Spleen (tissue), 11 donors: ENCODE measurements around the gene SLC35G2. TPM values are rescaled to one million over a fixed set of nuclear protein-coding genes. Genes with fewer than 3 reads are reported as not detected.
"Not testable (repeated sequence)": the region's sequence is repeated elsewhere in the genome, so short reads cannot be mapped to it uniquely, and the experiment has no call there.

Experiments
- DNase-seq: peaks from one replicate; pipeline ENCODE4 v3.0.0-alpha.2; 2020
- H3K27ac ChIP-seq, 8 donors: fragments of 200-600 bp; sonication (generic) in 7 of 8; 1 replicate in 4 of 8; 2 replicates in 4 of 8; pipeline versions ENCODE4 v1.5.0 to v1.8.0; 2016 to 2021; ENCODE audit warnings: inconsistent platforms in 4 of 8, mild to moderate bottlenecking in 4 of 8, moderate library complexity in 1 of 8
- H3K27me3 ChIP-seq, 7 donors: fragments of 200-600 bp; sonication (generic) in 6 of 7; replicated peaks in 1 of 7; 1 replicate in 4 of 7; 2 replicates in 3 of 7; pipeline versions ENCODE4 v1.5.0 to v1.8.0; 2016 to 2021; ENCODE audit warnings: inconsistent platforms in 3 of 7, mild to moderate bottlenecking in 1 of 7
- H3K36me3 ChIP-seq, 6 donors: fragments of 200-600 bp; sonication (generic) in 5 of 6; 1 replicate in 4 of 6; 2 replicates in 2 of 6; pipeline versions ENCODE4 v1.5.0 to v1.8.0; 2016 to 2021; ENCODE audit warnings: inconsistent platforms in 2 of 6
- H3K4me1 ChIP-seq, 6 donors: fragments of 200-600 bp; sonication (generic) in 5 of 6; 1 replicate in 3 of 6; 2 replicates in 3 of 6; pipeline versions ENCODE4 v1.5.0 to v1.8.0; 2016 to 2021; ENCODE audit warnings: inconsistent platforms in 3 of 6
- H3K4me3 ChIP-seq, 8 donors: fragments of 200-600 bp; sonication (generic) in 7 of 8; 1 replicate in 4 of 8; 2 replicates in 4 of 8; pipeline versions ENCODE4 v1.5.0 to v1.8.0; 2016 to 2021; ENCODE audit warnings: inconsistent platforms in 4 of 8, mild to moderate bottlenecking in 4 of 8, moderate library complexity in 2 of 8
- H3K9me3 ChIP-seq, 8 donors: fragments of 200-600 bp; sonication (generic) in 7 of 8; 1 replicate in 4 of 8; 2 replicates in 4 of 8; pipeline versions ENCODE4 v1.5.0 to v1.8.0; 2016 to 2021; ENCODE audit warnings: inconsistent platforms in 4 of 8
- CTCF ChIP-seq, 11 experiments: fragments of 200-600 bp in 7 of 11; fragments of 450-650 bp in 4 of 11; sonication (generic) in 4 of 11; IDR thresholded peaks in 8 of 11; conservative IDR thresholded peaks in 3 of 11; 1 replicate in 7 of 11; 2 replicates in 4 of 11; pipeline versions ENCODE4 v1.4.0 to v1.8.0; 2016 to 2021; ENCODE audit warnings: antibody characterized with exemption in 11 of 11, inconsistent platforms in 4 of 11, mild to moderate bottlenecking in 1 of 11
- POLR2A ChIP-seq, 3 donors: fragments of 450-650 bp; IDR thresholded peaks; one replicate each; pipeline ENCODE4 v1.5.1; 2017; ENCODE audit warnings: antibody characterized with exemption in 3 of 3, mild to moderate bottlenecking in 1 of 3
- POLR2AphosphoS5 ChIP-seq, 3 donors: sonication (generic); formaldehyde crosslinking; IDR thresholded peaks; one replicate each; pipeline ENCODE4 v1.5.1; 2017; ENCODE audit warnings: antibody characterized with exemption in 3 of 3
- WGBS, 5 donors: extraction: QIAGEN DNeasy Blood & Tissue Kit in 3 of 5; methylation state at CpG; one replicate each; pipeline versions ENCODE4 v1.1.5 to v1.1.7; 2013 to 2018; 5-methylcytosine and 5-hydroxymethylcytosine counted together
- intact Hi-C: fragments of 100-400 bp; cut with DNase I; formaldehyde crosslinking; loops from one replicate; pipeline ENCODE4 v1.15.0; 2023; ENCODE audit warnings: low total_unique reads
- polyA plus RNA-seq, 3 donors: library from polyadenylated mRNA; stranded (reverse); fragments of 200-250 nt; gene quantifications; one replicate each; pipeline ENCODE4 v1.2.1, GENCODE V29; 2013
- total RNA-seq, 7 donors: library from RNA; depleted of rRNA in 3 of 7; stranded (reverse); fragments of >200 nt in 3 of 7; fragmentation: NEBNext Ultra II Directional in 4 of 7; extraction: Animal tissue kit (Norgen Biotek cat#: 25700) in 4 of 7; gene quantifications; one replicate each; pipeline versions ENCODE4 v1.1.0 to v1.2.1, GENCODE V29; 2016 to 2021
- donor health status: healthy with polysubstance abuse.
- donor health status: DM: no; HTN: no; CAD: no; lungs with moderate emphysema.
- donor health status: DM: no; HTN: no; CAD: no.
- donor health status: Bipolar disorder and iron deficiency.
- donor health status: healthy.
- donor health status: DM: no; HTN: no; CAD: no.
- donor health status: DM: yes; HTN: yes; CAD: no.

Gene SLC35G2
- total and polyA plus RNA-seq, 10 donors = 1.1 to 7.7 (median 3.2) TPM

DNA sequence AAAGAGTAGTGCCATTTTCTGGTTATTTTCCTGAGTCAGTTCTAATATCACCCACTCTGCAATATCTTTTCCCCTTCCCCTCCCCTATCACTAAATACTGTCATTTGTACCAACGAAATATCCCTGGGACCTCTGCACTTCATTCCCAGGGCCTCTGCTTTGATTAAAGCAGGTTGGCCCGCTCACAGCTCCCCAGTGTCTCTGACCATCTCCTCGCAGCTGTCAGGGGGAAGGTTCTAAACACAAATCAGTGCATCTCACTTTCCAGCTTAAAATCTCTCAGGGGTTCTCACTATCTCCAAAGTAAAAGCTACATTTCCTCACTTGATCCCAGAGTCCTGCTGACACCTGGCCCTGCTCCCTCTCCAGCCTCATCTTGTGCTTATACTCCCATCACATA lies 28.1 kb upstream of the SLC35G2 start:
- H3K36me3 ChIP-seq = no peaks in the 10 kb centered on the region
- DNase-seq = no peak
- H3K27ac ChIP-seq = no peak overlapping the region
- TF ChIP-seq POLR2A (IDR thresholded peaks at IDR 0.05) = no peak
- TF ChIP-seq POLR2AphosphoS5 (IDR thresholded peaks at IDR 0.05) = no peak
- no peak for TF ChIP-seq CTCF (IDR thresholded peaks at IDR 0.05 in 8 of 11, conservative IDR thresholded peaks at IDR 0.05 in 3 of 11)
- 76 to 91% (median 84%) methylated on average over 3 of the region's 3 CpGs for WGBS, 5 donors
- no peaks in the 10 kb centered on the region for H3K9me3 ChIP-seq
- no peak overlapping the region for H3K4me3 ChIP-seq
- H3K27me3 ChIP-seq = no peaks in the 10 kb centered on the region
- peaks cover 0 to 17% (median 7%) of the 10 kb centered on the region in 6 donors for H3K4me1 ChIP-seq
- intact Hi-C loops = no loop called here

DNA sequence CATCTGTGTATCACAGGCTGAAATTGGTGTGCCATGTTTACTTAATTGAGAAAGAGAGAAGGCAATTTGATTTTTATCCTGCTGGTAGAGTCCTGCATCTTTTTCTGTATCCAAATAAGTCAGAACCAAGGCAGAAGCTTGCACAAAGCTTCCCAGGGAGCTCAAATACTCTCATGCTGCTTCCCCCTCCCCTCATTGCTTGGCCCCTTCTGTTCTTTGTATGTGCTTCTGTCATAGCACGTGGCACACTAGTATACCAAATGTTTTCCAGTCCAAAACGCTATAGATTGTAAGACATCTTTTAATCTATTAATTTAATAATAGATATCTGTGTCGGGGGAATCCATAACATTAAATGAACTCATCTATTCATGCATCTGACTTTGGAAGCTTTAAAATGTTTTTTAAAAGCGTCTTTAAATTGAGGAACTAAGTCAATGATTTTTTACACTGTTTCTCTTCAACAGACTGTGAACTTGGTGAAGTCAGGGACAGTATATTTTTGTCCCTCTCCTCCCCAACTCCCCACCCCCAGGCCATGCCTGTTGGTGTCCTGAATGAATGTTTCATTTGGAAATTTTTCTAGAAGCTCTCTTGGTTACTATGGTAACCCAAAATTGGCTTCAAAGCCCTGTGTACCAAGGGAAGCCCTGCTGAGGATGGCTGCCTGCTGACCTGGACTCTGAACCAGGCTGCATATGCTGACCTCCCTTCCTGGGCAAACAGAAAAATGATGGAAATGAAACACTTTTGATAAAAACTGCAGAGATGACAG lies 26.2 kb upstream of the SLC35G2 start:
- intact Hi-C loops = no loop called here
- no peak for DNase-seq
- Histone ChIP-seq H3K27me3 (no peaks in the 10 kb centered on the region), H3K4me1 (peaks cover 0 to under 1% (median 0%) of the 10 kb centered on the region in 6 donors), H3K4me3 (no peak overlapping the region), H3K27ac (no peak overlapping the region), H3K36me3 (no peaks in the 10 kb centered on the region), H3K9me3 (no peaks in the 10 kb centered on the region)
- 46 to 53% (median 53%) methylated on average over 4 of the region's 4 CpGs for WGBS, 5 donors
- TF ChIP-seq POLR2AphosphoS5 (IDR thresholded peaks at IDR 0.05) = no peak
- no peak for TF ChIP-seq CTCF (IDR thresholded peaks at IDR 0.05 in 8 of 11, conservative IDR thresholded peaks at IDR 0.05 in 3 of 11)
- TF ChIP-seq POLR2A (IDR thresholded peaks at IDR 0.05) = no peak

- H3K27me3 ChIP-seq, DNase-seq, H3K4me1 ChIP-seq, H3K9me3 ChIP-seq, H3K4me3 ChIP-seq, H3K36me3 ChIP-seq, intact Hi-C loops, H3K27ac ChIP-seq: not testable (repeated sequence)
- WGBS, 5 donors = 90 to 95% (median 94%) methylated on average over 10 of the region's 10 CpGs
These were observed 17.8 kb upstream of the SLC35G2 start for GRCh38 chr3:136801146-136801545.

- Histone ChIP-seq H3K4me3 (no peak overlapping the region), H3K27me3 (no peaks in the 10 kb centered on the region), H3K27ac (no peak overlapping the region), H3K9me3 (no peaks in the 10 kb centered on the region), H3K4me1 (no peaks in the 10 kb centered on the region), H3K36me3 (no peaks in the 10 kb centered on the region)
- no peak for DNase-seq
- 26 to 39% (median 38%) methylated on average over 5 of the region's 5 CpGs for WGBS, 5 donors
- TF ChIP-seq POLR2A (IDR thresholded peaks at IDR 0.05) (no peak), POLR2AphosphoS5 (IDR thresholded peaks at IDR 0.05) (no peak), CTCF (IDR thresholded peaks at IDR 0.05 in 8 of 11, conservative IDR thresholded peaks at IDR 0.05 in 3 of 11) (no peak)
- intact Hi-C loops = no loop called here
These were observed 16.4 kb upstream of the SLC35G2 start for GRCh38 chr3:136802481-136802996.
